SK-N-SH (cell line): ENCODE data around the gene LGALS8. TPM values are rescaled to one million over a fixed set of nuclear protein-coding genes. Genes with fewer than 3 reads are reported as not detected.

ENCODE experiments used
- CTCF ChIA-PET: fragments of 300-600, 350-600 bp; formaldehyde crosslinking; extraction: SDS; loops from one replicate; lab custom pipeline; 2021; lab: Yijun Ruan, JAX
- POLR2A ChIA-PET: fragments of 350-600 bp; sonication (Branson Sonifier 250); formaldehyde crosslinking; extraction: SDS; loops from one replicate; lab custom pipeline; 2020; ENCODE audit warnings: antibody characterized with exemption, inconsistent platforms; lab: Yijun Ruan, JAX
- DNase-seq: peaks from one replicate; pipeline ENCODE4 v3.0.0; 2012
- H2AFZ ChIP-seq: fragments of 200-600 bp; sonication (generic); 2 replicates; pipeline ENCODE4 v1.8.1; 2016; ENCODE audit warnings: antibody characterized with exemption, mild to moderate bottlenecking, low read depth
- H3F3A ChIP-seq: fragments of 200-600 bp; sonication (generic); replicated peaks from 2 replicates; pipeline ENCODE3; 2016; ENCODE audit warnings: antibody characterized with exemption, mild to moderate bottlenecking; ENCODE audit not compliant: insufficient read depth
- H3K27ac ChIP-seq, 2 experiments: fragments of 200-500 bp in 1 of 2; fragments of 200-600 bp in 1 of 2; sonication (Bioruptor generic) in 1 of 2; sonication (generic), shearing (Covaris generic) in 1 of 2; 2 replicates each; pipeline versions ENCODE4 v1.5.1 to v1.6.1; 2014 to 2016; ENCODE audit warnings: low read depth in 2 of 2, inconsistent platforms in 1 of 2, low read length in 1 of 2, mild to moderate bottlenecking in 1 of 2, mixed read lengths in 1 of 2
- H3K27me3 ChIP-seq: fragments of 200-600 bp; sonication (generic), shearing (Covaris generic); 2 replicates; pipeline ENCODE4 v1.6.1; 2016; ENCODE audit warnings: mixed run types; ENCODE audit not compliant: insufficient read depth
- H3K36me3 ChIP-seq, 2 experiments: fragments of 200-500 bp in 1 of 2; fragments of 200-600 bp in 1 of 2; sonication (Bioruptor generic) in 1 of 2; sonication (generic) in 1 of 2; replicated peaks in 1 of 2; 2 replicates each; pipeline versions ENCODE3 to v1.5.1; 2014 to 2016; ENCODE audit warnings: low read length in 1 of 2, mild to moderate bottlenecking in 1 of 2; ENCODE audit not compliant: insufficient read depth in 2 of 2, control insufficient read depth in 1 of 2
- H3K4me1 ChIP-seq, 2 experiments: fragments of 200-500 bp in 1 of 2; fragments of 200-600 bp in 1 of 2; sonication (Bioruptor generic) in 1 of 2; sonication (generic), shearing (Covaris generic) in 1 of 2; 2 replicates each; pipeline versions ENCODE4 v1.5.1 to v1.6.1; 2014 to 2016; ENCODE audit warnings: low read depth in 1 of 2, low read length in 1 of 2, mixed run types in 1 of 2; ENCODE audit not compliant: insufficient read depth in 2 of 2, control insufficient read depth in 1 of 2
- H3K4me2 ChIP-seq: fragments of 200-600 bp; sonication (generic), shearing (Covaris generic); 2 replicates; pipeline ENCODE4 v1.6.1; 2017; ENCODE audit warnings: mixed run types
- H3K4me3 ChIP-seq, 2 experiments: fragments of 200-500 bp in 1 of 2; fragments of 200-600 bp in 1 of 2; sonication (Bioruptor generic) in 1 of 2; sonication (generic), shearing (Covaris generic) in 1 of 2; 2 replicates each; pipeline versions ENCODE4 v1.5.1 to v1.8.1; 2014 to 2016; ENCODE audit warnings: low read depth in 2 of 2, inconsistent platforms in 1 of 2, low read length in 1 of 2, mild to moderate bottlenecking in 1 of 2, mixed read lengths in 1 of 2, moderate library complexity in 1 of 2
- H3K79me2 ChIP-seq: fragments of 200-600 bp; sonication (generic); 2 replicates; pipeline ENCODE4 v1.8.1; 2017; ENCODE audit warnings: mild to moderate bottlenecking; ENCODE audit not compliant: insufficient read depth
- H3K9ac ChIP-seq: fragments of 200-600 bp; sonication (generic); 2 replicates; pipeline ENCODE4 v1.6.1; 2017; ENCODE audit warnings: mixed run types
- H3K9me2 ChIP-seq: fragments of 200-600 bp; sonication (generic); 2 replicates; pipeline ENCODE4 v1.6.1; 2017; ENCODE audit warnings: mixed run types
- H3K9me3 ChIP-seq: fragments of 200-600 bp; sonication (generic); 2 replicates; pipeline ENCODE4 v1.6.1; 2017; ENCODE audit warnings: mixed run types, mild to moderate bottlenecking, moderate library complexity
- H4K20me1 ChIP-seq: fragments of 200-600 bp; sonication (generic); 2 replicates; pipeline ENCODE4 v1.6.1; 2017; ENCODE audit warnings: mild to moderate bottlenecking, mixed run types; ENCODE audit not compliant: insufficient read depth
- CHD2 ChIP-seq: fragments of 150-350 bp; IDR thresholded peaks from 2 replicates; pipeline ENCODE4 v1.6.1; 2018; ENCODE audit warnings: low read length; ENCODE audit not compliant: partially characterized antibody
- EZH2phosphoT487 ChIP-seq: fragments of 200-600 bp; sonication (generic); IDR thresholded peaks from 2 replicates; pipeline ENCODE4 v1.6.1; 2017; ENCODE audit warnings: low read depth, mixed run types, mild to moderate bottlenecking, antibody characterized with exemption, moderate library complexity, borderline replicate concordance
- FOSL2 ChIP-seq: IDR thresholded peaks from 2 replicates; pipeline ENCODE4 v1.4.0; 2012; ENCODE audit warnings: low read depth, mild to moderate bottlenecking, moderate library complexity, borderline replicate concordance
- FOXJ3 ChIP-seq: sonication (generic); formaldehyde crosslinking; IDR thresholded peaks from 2 replicates; pipeline ENCODE4 v1.5.1; 2020; ENCODE audit warnings: mild to moderate bottlenecking, missing genetic modification reagents
- FOXM1 ChIP-seq: IDR thresholded peaks from 2 replicates; pipeline ENCODE4 v1.4.0; 2012; ENCODE audit warnings: low read depth, mild to moderate bottlenecking
- IRF3 ChIP-seq: fragments of 150-350 bp; IDR thresholded peaks from 2 replicates; pipeline ENCODE4 v1.6.1; 2016; ENCODE audit warnings: mild to moderate bottlenecking, low read depth, low read length
- MAX ChIP-seq: IDR thresholded peaks from 2 replicates; pipeline ENCODE4 v1.4.0; 2012; ENCODE audit warnings: low read depth
- NRF1 ChIP-seq: IDR thresholded peaks from 2 replicates; pipeline ENCODE4 v1.6.1; 2012; ENCODE audit warnings: low read depth, mild to moderate bottlenecking, low read length
- RAD21 ChIP-seq: IDR thresholded peaks from 2 replicates; pipeline ENCODE4 v1.6.1; 2012; ENCODE audit warnings: mild to moderate bottlenecking, low read length
- RCOR1 ChIP-seq: fragments of 150-350 bp; IDR thresholded peaks from 2 replicates; pipeline ENCODE4 v1.6.1; 2017; ENCODE audit warnings: antibody characterized with exemption, low read length
- RFX5 ChIP-seq: IDR thresholded peaks from 2 replicates; pipeline ENCODE4 v1.6.1; 2012; ENCODE audit warnings: mild to moderate bottlenecking, improper control_type of control experiment, low read length
- TCF12 ChIP-seq: IDR thresholded peaks from 2 replicates; pipeline ENCODE4 v1.4.0; 2012
- USF1 ChIP-seq: IDR thresholded peaks from 2 replicates; pipeline ENCODE4 v1.4.0; 2012; ENCODE audit warnings: low read depth, borderline replicate concordance
- YY1 ChIP-seq: IDR thresholded peaks from 2 replicates; pipeline ENCODE4 v1.4.0; 2012; ENCODE audit warnings: low read depth, mild to moderate bottlenecking
- WGBS: methylation state at CpG from one replicate; pipeline ENCODE4 v1.1.6; 2017; ENCODE audit warnings: low lambda C conversion rate; 5-methylcytosine and 5-hydroxymethylcytosine counted together
- polyA plus RNA-seq, 3 experiments: library from polyadenylated mRNA; depleted of rRNA; stranded (reverse); fragments of >200 nt; gene quantifications; 2 replicates each; pipeline ENCODE4 v1.2.3, GENCODE V29; 2012

The LGALS8 gene
- polyA plus RNA-seq, 1 of the 3 experiments (the other 2 are of a cell fraction) = 18.9 TPM

DNA sequence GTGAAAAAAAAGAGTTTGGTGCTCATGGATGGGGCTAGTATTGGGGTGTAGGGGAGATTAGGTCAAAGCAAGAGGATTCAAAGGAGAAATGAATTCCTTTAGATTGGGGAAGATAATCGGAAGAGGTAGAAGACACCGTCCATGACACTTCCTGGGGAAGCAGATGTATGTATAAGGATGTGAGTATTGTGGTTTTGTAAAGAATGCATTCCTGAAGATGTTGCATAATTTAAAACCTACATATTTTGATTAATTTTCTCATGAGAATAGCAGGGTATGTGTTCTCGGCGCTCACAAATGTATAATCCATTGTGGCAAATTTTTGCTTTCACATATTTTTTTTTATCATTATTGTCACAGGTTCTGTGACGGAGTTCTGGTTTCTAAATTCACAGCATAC, 5.5 kb upstream of the LGALS8 start (continued):
- TF ChIP-seq CHD2 (no peak), RFX5 (no peak), USF1 (no peak), EZH2phosphoT487 (no peak), MAX (no peak), YY1 (no peak)

- Histone ChIP-seq H4K20me1 (no peaks in the 10 kb centered on the region), H3K9ac (no peak overlapping the region), H3K79me2 (peaks cover 8% of the 10 kb centered on the region), H3K4me2 (no peak overlapping the region), H3K36me3 (no peaks in the 10 kb centered on the region), H3K27me3 (no peaks in the 10 kb centered on the region), H3F3A (no peaks in the 10 kb centered on the region), H3K9me3 (no peaks in the 10 kb centered on the region), H3K9me2 (no peaks in the 10 kb centered on the region), H3K27ac (no peak overlapping the region), H3K4me1 (peaks cover 0 to 8% of the 10 kb centered on the region in 2 experiments; a peak in 2 of 4 replicates), H3K4me3 (no peak overlapping the region), H2AFZ (no peak overlapping the region)
- ChIA-PET POLR2A (no interaction called here), CTCF (no interaction called here)
- WGBS = 87% methylated on average over 4 of the region's 4 CpGs
- TF ChIP-seq NRF1 = no peak
- TF ChIP-seq TCF12 = no peak
- TF ChIP-seq FOXM1 = no peak
- no peak for TF ChIP-seq RCOR1
- no peak for TF ChIP-seq IRF3
- TF ChIP-seq FOXJ3 = no peak
- no peak for TF ChIP-seq RAD21
- no peak for TF ChIP-seq FOSL2
- DNase-seq = no peak
Measured at GRCh38 chr1:236520445-236521005, 3.3 kb upstream of the LGALS8 start.
